MM.1S (cell line): ENCODE results near the gene ANKRD13D.

Experiments used
- EZH2 ChIP-seq: fragments of 300-600 bp; sonication (generic); optimal IDR thresholded peaks from 2 replicates; pipeline ENCODE3; 2017; ENCODE audit warnings: low read depth, mild to moderate bottlenecking, antibody characterized with exemption, low read length, mixed read lengths
- TF ChIP-seq, protein P1 (sequence below): fragments of 300-600 bp; sonication (generic); IDR thresholded peaks from 2 replicates; pipeline ENCODE4 v1.5.1; 2016; ENCODE audit warnings: antibody characterized with exemption, low read length, mixed read lengths

DNA sequence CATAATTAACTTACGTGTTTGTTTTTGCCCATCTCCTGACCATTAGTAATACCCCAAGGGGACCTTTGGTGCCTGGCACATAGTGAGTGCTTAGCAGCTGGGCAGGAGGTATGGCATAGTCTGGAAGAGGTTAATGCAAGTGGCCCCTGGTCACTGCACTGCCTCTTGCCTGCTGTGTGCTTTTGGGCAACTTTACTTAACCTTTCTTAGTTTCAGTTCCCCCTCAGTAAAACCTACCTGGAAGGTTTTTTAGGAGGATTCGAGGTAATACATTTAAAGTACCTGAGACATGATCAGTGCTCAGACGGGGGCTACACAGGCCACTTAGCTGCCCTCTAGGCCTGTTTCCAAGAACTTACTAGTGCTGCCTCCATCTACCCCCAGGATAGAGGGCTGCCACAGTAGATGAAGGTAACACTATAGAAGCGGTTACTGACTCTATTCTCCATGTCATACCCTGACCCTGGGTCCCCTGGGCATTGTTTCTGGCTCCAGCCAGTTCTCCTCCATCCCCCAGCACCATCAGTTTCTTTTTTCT is 60.9 kb downstream of the ANKRD13D start:
- TF ChIP-seq EZH2 = no peak
- TF ChIP-seq, protein P1, sequence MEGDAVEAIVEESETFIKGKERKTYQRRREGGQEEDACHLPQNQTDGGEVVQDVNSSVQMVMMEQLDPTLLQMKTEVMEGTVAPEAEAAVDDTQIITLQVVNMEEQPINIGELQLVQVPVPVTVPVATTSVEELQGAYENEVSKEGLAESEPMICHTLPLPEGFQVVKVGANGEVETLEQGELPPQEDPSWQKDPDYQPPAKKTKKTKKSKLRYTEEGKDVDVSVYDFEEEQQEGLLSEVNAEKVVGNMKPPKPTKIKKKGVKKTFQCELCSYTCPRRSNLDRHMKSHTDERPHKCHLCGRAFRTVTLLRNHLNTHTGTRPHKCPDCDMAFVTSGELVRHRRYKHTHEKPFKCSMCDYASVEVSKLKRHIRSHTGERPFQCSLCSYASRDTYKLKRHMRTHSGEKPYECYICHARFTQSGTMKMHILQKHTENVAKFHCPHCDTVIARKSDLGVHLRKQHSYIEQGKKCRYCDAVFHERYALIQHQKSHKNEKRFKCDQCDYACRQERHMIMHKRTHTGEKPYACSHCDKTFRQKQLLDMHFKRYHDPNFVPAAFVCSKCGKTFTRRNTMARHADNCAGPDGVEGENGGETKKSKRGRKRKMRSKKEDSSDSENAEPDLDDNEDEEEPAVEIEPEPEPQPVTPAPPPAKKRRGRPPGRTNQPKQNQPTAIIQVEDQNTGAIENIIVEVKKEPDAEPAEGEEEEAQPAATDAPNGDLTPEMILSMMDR = no peak
